Measurements from ENCODE around the gene RGS21.
"Not testable (repeated sequence)": the region's sequence is repeated elsewhere in the genome, so short reads cannot be mapped to it uniquely, and the experiment has no call there.

Gene RGS21

DNA sequence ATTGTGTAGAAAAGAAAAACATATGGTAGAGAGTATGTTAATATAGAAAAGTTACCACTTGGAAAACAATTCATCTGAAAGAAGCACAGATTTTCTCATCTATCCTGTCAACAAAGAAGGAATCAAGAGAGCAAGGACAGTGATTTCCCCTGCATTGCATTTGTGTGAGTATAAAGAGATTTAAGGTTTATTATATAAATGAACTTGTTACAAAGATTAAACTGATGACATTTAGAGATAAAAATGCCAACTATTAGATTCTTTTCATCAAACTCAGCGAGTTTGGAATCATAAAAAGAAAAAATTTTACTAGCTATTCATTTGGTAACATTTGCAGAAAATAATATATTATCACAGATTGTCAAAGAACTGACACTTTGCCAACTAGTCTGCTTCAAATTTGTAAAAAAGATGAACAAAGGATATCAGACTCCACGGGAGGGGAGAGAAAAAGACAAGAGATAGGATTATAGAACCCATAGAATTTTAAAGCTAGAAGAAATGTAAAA lies at the start of gene RGS21:
RGS21 (plus strand) TSS at position 51 of the 509 bp plus-strand sequence. CDS start 26,045 bp downstream, outside the sequence.
- Histone ChIP-seq H3K4me1 (ENCODE audit: insufficient read depth, low read length) (no peaks in the 10 kb centered on the region), H3K9me3 (ENCODE audit: low read length) (no peaks in the 10 kb centered on the region), H3K9ac (ENCODE audit: low read length) (no peak within 1 kb of the TSS), H3K36me3 (ENCODE audit: insufficient read depth, low read length) (no peaks in the 10 kb centered on the region), H3K27ac (ENCODE audit: low read depth, low read length) (no peak within 1 kb of the TSS), H3K27me3 (ENCODE audit: control insufficient read depth in 1 of 2, insufficient read depth in 2 of 2, low read length in 2 of 2) (no peaks in the 10 kb centered on the region), H3K4me3 (ENCODE audit: low read depth in 1 of 2, low read length in 2 of 2) (no peak within 1 kb of the TSS)

GRCh38 chr1:192268468-192269052 lies 48.2 kb upstream of the RGS21 start:
- no peak overlapping the region for H3K4me3 ChIP-seq (ENCODE audit: low read depth in 1 of 2, low read length in 2 of 2)
- H3K9me3 ChIP-seq (ENCODE audit: low read length): no peaks in the 10 kb centered on the region
- no peaks in the 10 kb centered on the region for H3K4me1 ChIP-seq (ENCODE audit: insufficient read depth, low read length)
- H3K27ac ChIP-seq (ENCODE audit: low read depth, low read length): no peak overlapping the region
- no peaks in the 10 kb centered on the region for H3K36me3 ChIP-seq (ENCODE audit: insufficient read depth, low read length)
- H3K9ac ChIP-seq (ENCODE audit: low read length): no peak overlapping the region
- H3K27me3 ChIP-seq (ENCODE audit: control insufficient read depth in 1 of 2, insufficient read depth in 2 of 2, low read length in 2 of 2): no peaks in the 10 kb centered on the region

GRCh38 chr1:192270398-192270797 lies 46.4 kb upstream of the RGS21 start:
- Histone ChIP-seq H3K4me3 (ENCODE audit: low read depth in 1 of 2, low read length in 2 of 2) (no peak overlapping the region), H3K4me1 (ENCODE audit: insufficient read depth, low read length) (no peaks in the 10 kb centered on the region), H3K27me3 (ENCODE audit: control insufficient read depth in 1 of 2, insufficient read depth in 2 of 2, low read length in 2 of 2) (no peaks in the 10 kb centered on the region), H3K9me3 (ENCODE audit: low read length) (no peaks in the 10 kb centered on the region), H3K9ac (ENCODE audit: low read length) (no peak overlapping the region), H3K27ac (ENCODE audit: low read depth, low read length) (no peak overlapping the region), H3K36me3 (ENCODE audit: insufficient read depth, low read length) (no peaks in the 10 kb centered on the region)

GRCh38 chr1:192272732-192273131 lies 44.1 kb upstream of the RGS21 start:
- Histone ChIP-seq H3K9me3 (ENCODE audit: low read length) (no peaks in the 10 kb centered on the region), H3K4me3 (ENCODE audit: low read depth in 1 of 2, low read length in 2 of 2) (no peak overlapping the region), H3K27ac (ENCODE audit: low read depth, low read length) (no peak overlapping the region), H3K27me3 (ENCODE audit: control insufficient read depth in 1 of 2, insufficient read depth in 2 of 2, low read length in 2 of 2) (no peaks in the 10 kb centered on the region), H3K9ac (ENCODE audit: low read length) (no peak overlapping the region), H3K4me1 (ENCODE audit: insufficient read depth, low read length) (no peaks in the 10 kb centered on the region), H3K36me3 (ENCODE audit: insufficient read depth, low read length) (no peaks in the 10 kb centered on the region)

DNA sequence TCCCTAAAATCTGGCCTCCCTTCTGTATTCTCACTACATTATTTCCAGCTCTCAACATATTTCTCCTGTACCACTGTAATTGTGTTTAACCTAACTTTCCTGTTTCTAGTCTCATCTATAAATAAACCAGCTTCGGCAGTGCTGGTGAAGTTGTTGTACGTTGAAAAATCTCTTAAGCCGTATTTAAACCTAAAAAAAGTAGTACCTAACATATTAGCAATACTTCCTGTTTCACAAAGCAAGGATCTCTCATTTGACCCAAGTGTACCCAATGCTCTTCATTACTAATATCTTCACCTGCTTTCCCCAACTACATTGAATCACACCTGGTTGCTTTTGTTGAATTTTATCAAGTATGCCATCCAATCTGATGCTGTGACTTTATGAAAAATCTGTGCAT lies 42.2 kb upstream of the RGS21 start:
- H3K4me1 ChIP-seq (ENCODE audit: insufficient read depth, low read length): no peaks in the 10 kb centered on the region
- no peak overlapping the region for H3K4me3 ChIP-seq (ENCODE audit: low read depth in 1 of 2, low read length in 2 of 2)

DNA sequence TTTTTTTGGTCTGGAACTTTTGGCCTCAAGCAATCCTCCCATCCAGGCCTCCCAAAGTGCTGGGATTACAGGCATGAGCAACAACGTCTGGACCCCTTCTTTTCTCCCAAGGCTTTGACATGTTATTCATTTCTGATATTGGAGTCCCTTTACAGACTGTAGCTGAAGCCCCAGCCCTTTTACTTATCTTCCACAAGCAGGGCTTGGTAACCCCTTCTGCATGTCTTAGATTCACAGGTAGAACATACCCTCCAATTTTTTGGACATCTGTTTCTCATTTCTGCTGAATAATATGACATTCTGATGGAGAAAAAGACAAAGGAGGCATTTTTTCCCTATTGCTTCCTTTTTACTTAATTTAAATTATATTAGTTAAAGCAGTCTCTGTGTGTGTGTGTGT lies 39.2 kb upstream of the RGS21 start:
- no peak overlapping the region for H3K27ac ChIP-seq (ENCODE audit: low read depth, low read length)
- H3K4me3 ChIP-seq (ENCODE audit: low read depth in 1 of 2, low read length in 2 of 2): no peak overlapping the region
- no peaks in the 10 kb centered on the region for H3K36me3 ChIP-seq (ENCODE audit: insufficient read depth, low read length)
- no peaks in the 10 kb centered on the region for H3K4me1 ChIP-seq (ENCODE audit: insufficient read depth, low read length)
- H3K9me3 ChIP-seq (ENCODE audit: low read length): no peaks in the 10 kb centered on the region
- no peak overlapping the region for H3K9ac ChIP-seq (ENCODE audit: low read length)
- no peaks in the 10 kb centered on the region for H3K27me3 ChIP-seq (ENCODE audit: control insufficient read depth in 1 of 2, insufficient read depth in 2 of 2, low read length in 2 of 2)

More for the DNA sequence above, 42.2 kb upstream of the RGS21 start:
- Histone ChIP-seq H3K9ac (ENCODE audit: low read length) (no peak overlapping the region), H3K36me3 (ENCODE audit: insufficient read depth, low read length) (no peaks in the 10 kb centered on the region), H3K27me3 (ENCODE audit: control insufficient read depth in 1 of 2, insufficient read depth in 2 of 2, low read length in 2 of 2) (no peaks in the 10 kb centered on the region), H3K9me3 (ENCODE audit: low read length) (no peaks in the 10 kb centered on the region), H3K27ac (ENCODE audit: low read depth, low read length) (no peak overlapping the region)

DNA sequence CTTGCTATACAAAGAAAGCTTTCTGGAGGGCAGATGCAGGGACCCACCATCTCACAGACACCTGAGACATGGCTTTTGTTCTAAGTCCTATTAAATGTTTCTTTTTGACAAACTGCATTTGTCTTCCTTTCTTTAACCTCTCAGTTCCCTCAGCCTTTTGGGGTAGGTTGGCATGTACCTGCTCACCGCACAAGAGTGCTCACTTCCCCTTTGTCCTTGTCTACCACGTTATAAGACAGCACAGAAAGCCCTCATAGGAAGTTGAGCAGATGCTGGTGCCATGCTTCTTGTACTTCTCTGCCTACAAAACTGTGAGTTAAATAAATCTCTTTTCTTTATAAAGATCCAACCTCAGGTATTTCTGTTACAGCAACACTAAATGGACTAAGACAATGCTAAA lies 31.9 kb upstream of the RGS21 start:
- H3K36me3 ChIP-seq (ENCODE audit: insufficient read depth, low read length): no peaks in the 10 kb centered on the region
- H3K27me3 ChIP-seq (ENCODE audit: control insufficient read depth in 1 of 2, insufficient read depth in 2 of 2, low read length in 2 of 2): no peaks in the 10 kb centered on the region
- no peak overlapping the region for H3K4me3 ChIP-seq (ENCODE audit: low read depth in 1 of 2, low read length in 2 of 2)
- no peak overlapping the region for H3K9ac ChIP-seq (ENCODE audit: low read length)
- H3K27ac ChIP-seq (ENCODE audit: low read depth, low read length): no peak overlapping the region
- peaks cover 5% of the 10 kb centered on the region for H3K9me3 ChIP-seq (ENCODE audit: low read length)
- no peaks in the 10 kb centered on the region for H3K4me1 ChIP-seq (ENCODE audit: insufficient read depth, low read length)

- H3K9ac ChIP-seq (ENCODE audit: low read length): no peak overlapping the region
- no peaks in the 10 kb centered on the region for H3K36me3 ChIP-seq (ENCODE audit: insufficient read depth, low read length)
- H3K27me3 ChIP-seq (ENCODE audit: control insufficient read depth in 1 of 2, insufficient read depth in 2 of 2, low read length in 2 of 2): no peaks in the 10 kb centered on the region
- no peak overlapping the region for H3K27ac ChIP-seq (ENCODE audit: low read depth, low read length)
- H3K4me3 ChIP-seq (ENCODE audit: low read depth in 1 of 2, low read length in 2 of 2): no peak overlapping the region
- H3K4me1 ChIP-seq (ENCODE audit: insufficient read depth, low read length): no peaks in the 10 kb centered on the region
- H3K9me3 ChIP-seq (ENCODE audit: low read length): no peaks in the 10 kb centered on the region
Observed at GRCh38 chr1:192303029-192303428, 13.8 kb upstream of the RGS21 start.

DNA sequence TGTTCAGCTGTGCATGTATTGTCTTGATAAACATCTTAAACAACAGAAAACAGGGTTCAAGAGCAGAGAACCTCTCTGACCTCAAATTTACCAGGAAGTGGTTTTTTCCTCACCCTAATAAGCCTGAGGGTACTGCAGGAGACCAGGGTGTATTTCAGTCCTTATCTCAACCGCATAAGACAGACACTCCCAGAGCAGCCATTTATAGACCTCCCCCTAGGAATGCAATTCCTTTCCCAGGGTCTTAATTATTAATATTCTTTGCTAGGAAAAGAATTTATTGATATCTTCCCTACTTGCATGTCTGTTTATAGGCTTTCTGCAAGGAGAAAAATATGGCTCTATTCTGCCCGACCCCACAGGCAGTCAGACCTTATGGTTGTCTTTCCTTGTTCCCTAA lies 8.5 kb upstream of the RGS21 start:
- not testable (repeated sequence) for H3K36me3 ChIP-seq (ENCODE audit: insufficient read depth, low read length); H3K9me3 ChIP-seq (ENCODE audit: low read length); H3K9ac ChIP-seq (ENCODE audit: low read length); H3K27ac ChIP-seq (ENCODE audit: low read depth, low read length); H3K4me3 ChIP-seq (ENCODE audit: low read depth in 1 of 2, low read length in 2 of 2); H3K27me3 ChIP-seq (ENCODE audit: control insufficient read depth in 1 of 2, insufficient read depth in 2 of 2, low read length in 2 of 2); H3K4me1 ChIP-seq (ENCODE audit: insufficient read depth, low read length)

GRCh38 chr1:192311281-192311680 lies 5.5 kb upstream of the RGS21 start:
- Histone ChIP-seq H3K9me3 (ENCODE audit: low read length) (no peaks in the 10 kb centered on the region), H3K36me3 (ENCODE audit: insufficient read depth, low read length) (no peaks in the 10 kb centered on the region), H3K4me3 (ENCODE audit: low read depth in 1 of 2, low read length in 2 of 2) (no peak overlapping the region), H3K27me3 (ENCODE audit: control insufficient read depth in 1 of 2, insufficient read depth in 2 of 2, low read length in 2 of 2) (no peaks in the 10 kb centered on the region), H3K4me1 (ENCODE audit: insufficient read depth, low read length) (no peaks in the 10 kb centered on the region), H3K27ac (ENCODE audit: low read depth, low read length) (no peak overlapping the region), H3K9ac (ENCODE audit: low read length) (no peak overlapping the region)

DNA sequence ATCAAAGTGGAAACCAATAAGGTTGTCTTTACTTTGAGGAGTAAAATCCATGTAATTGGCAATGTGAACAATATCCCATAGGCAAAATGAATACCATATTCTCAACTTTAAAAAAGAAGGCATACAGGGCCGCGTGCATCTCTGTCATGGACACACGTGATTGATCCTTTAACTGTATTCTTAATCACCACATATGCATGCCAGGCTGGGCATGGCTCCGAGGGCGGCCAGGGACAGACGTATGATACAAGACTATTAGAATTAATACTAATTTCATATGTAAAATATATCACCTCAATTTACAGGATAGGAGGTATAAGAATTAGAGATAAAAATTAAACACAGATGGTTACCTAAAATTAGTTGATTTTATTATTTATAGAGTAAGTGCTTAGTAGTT lies 11.2 kb downstream of the RGS21 start:
- H3K9me3 ChIP-seq (ENCODE audit: low read length): no peaks in the 10 kb centered on the region
- H3K4me1 ChIP-seq (ENCODE audit: insufficient read depth, low read length): no peaks in the 10 kb centered on the region
- no peaks in the 10 kb centered on the region for H3K36me3 ChIP-seq (ENCODE audit: insufficient read depth, low read length)
- H3K27me3 ChIP-seq (ENCODE audit: control insufficient read depth in 1 of 2, insufficient read depth in 2 of 2, low read length in 2 of 2): no peaks in the 10 kb centered on the region
- H3K9ac ChIP-seq (ENCODE audit: low read length): no peak overlapping the region
- no peak overlapping the region for H3K27ac ChIP-seq (ENCODE audit: low read depth, low read length)
- H3K4me3 ChIP-seq (ENCODE audit: low read depth in 1 of 2, low read length in 2 of 2): no peak overlapping the region

DNA sequence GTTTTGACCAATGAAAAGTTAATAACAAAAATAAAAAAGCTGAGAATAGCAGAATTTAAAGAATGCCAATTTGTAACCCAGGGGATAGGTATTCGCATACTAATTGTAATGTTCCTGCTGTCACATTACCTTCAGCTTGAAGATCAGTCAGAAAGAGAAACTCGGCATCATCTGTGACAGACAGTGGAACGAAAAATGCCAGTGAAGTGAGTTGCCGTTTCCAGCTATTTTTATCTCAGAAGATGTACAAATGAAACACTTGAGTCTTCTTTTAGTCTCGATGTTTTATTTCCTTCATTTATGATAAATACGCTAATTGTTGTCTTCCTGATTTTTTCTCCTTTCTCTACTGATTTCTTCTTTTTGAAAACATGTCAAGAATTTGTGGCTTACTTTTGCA lies 26.1 kb downstream of the RGS21 start:
- Histone ChIP-seq H3K4me1 (ENCODE audit: insufficient read depth, low read length) (no peaks in the 10 kb centered on the region), H3K27ac (ENCODE audit: low read depth, low read length) (no peak overlapping the region), H3K9me3 (ENCODE audit: low read length) (no peaks in the 10 kb centered on the region), H3K36me3 (ENCODE audit: insufficient read depth, low read length) (no peaks in the 10 kb centered on the region), H3K27me3 (ENCODE audit: control insufficient read depth in 1 of 2, insufficient read depth in 2 of 2, low read length in 2 of 2) (no peaks in the 10 kb centered on the region), H3K9ac (ENCODE audit: low read length) (no peak overlapping the region), H3K4me3 (ENCODE audit: low read depth in 1 of 2, low read length in 2 of 2) (no peak overlapping the region)
